ENCODE results near the gene KIAA1328. TPM values are rescaled to one million over a fixed set of nuclear protein-coding genes. Genes with fewer than 3 reads are reported as not detected.

Gene KIAA1328
- total RNA-seq, 1 experiment from 2014 or later: 6.2 TPM

- no peak for ATAC-seq
- no peak overlapping the region for H3K27ac ChIP-seq (ENCODE audit: low read length)
- CTCF ChIA-PET: no interaction called here
These were observed 46.2 kb upstream of the KIAA1328 start for GRCh38 chr18:36782710-36783109.

GRCh38 chr18:36783792-36784191 lies 45.1 kb upstream of the KIAA1328 start:
- TF ChIP-seq REST (IDR thresholded peaks at IDR 0.05; ENCODE audit: insufficient read depth in 1 of 2, low read depth in 2 of 2, low read length in 1 of 2) (no peak), SIN3A (IDR thresholded peaks at IDR 0.05; ENCODE audit: borderline replicate concordance, insufficient read depth, low read depth, low read length) (no peak), CTCF (IDR thresholded peaks at IDR 0.05) (no peak), POLR2AphosphoS5 (IDR thresholded peaks at IDR 0.05; ENCODE audit: low read depth, low read length) (no peak), TCF7L2 (IDR thresholded peaks at IDR 0.05; ENCODE audit: low read depth, low read length) (no peak)
- ChIA-PET CTCF (no interaction called here), POLR2A (no interaction called here)
- DNase-seq (ENCODE audit: low read depth, low spot score) (no peak), ATAC-seq (no peak)
- H3K4me1 ChIP-seq (ENCODE audit: control insufficient read depth, insufficient read depth, low read length): no peaks in the 10 kb centered on the region
- H3K27ac ChIP-seq (ENCODE audit: low read length): no peak overlapping the region
- in situ Hi-C loops (cut with HindIII; ENCODE audit: low pct_unique_long_range_greater_than_20kb, low sequenced_read_pairs): no loop called here
- no peak overlapping the region for H3K4me3 ChIP-seq (ENCODE audit: low read depth in 2 of 2, low read length in 2 of 2)
- H3K27me3 ChIP-seq (ENCODE audit: control insufficient read depth, insufficient read depth, low read length): no peaks in the 10 kb centered on the region
- intact Hi-C loops (cut with micrococcal nuclease; ENCODE audit: unreplicated experiment): no loop called here
- no peaks in the 10 kb centered on the region for H3K9me3 ChIP-seq (ENCODE audit: control insufficient read depth, insufficient read depth, low read depth, low read length)
- BruUV-seq (replicated peaks): no TSS peak
- no peaks in the 10 kb centered on the region for H3K36me3 ChIP-seq (ENCODE audit: control insufficient read depth, insufficient read depth, low read length)

More at GRCh38 chr18:36782710-36783109, 46.2 kb upstream of the KIAA1328 start:
- no TSS peak for BruUV-seq (replicated peaks)
- intact Hi-C loops (cut with micrococcal nuclease; ENCODE audit: unreplicated experiment) (no loop called here), in situ Hi-C loops (cut with HindIII; ENCODE audit: low pct_unique_long_range_greater_than_20kb, low sequenced_read_pairs) (no loop called here)
- POLR2A ChIA-PET: no interaction called here
- DNase-seq (ENCODE audit: low read depth, low spot score): no peak
- H3K4me3 ChIP-seq (ENCODE audit: low read depth in 2 of 2, low read length in 2 of 2): no peak overlapping the region
- TF ChIP-seq CTCF (IDR thresholded peaks at IDR 0.05): no peak
- TF ChIP-seq TCF7L2 (IDR thresholded peaks at IDR 0.05; ENCODE audit: low read depth, low read length): no peak
- no peak for TF ChIP-seq SIN3A (IDR thresholded peaks at IDR 0.05; ENCODE audit: borderline replicate concordance, insufficient read depth, low read depth, low read length)
- no peak for TF ChIP-seq POLR2AphosphoS5 (IDR thresholded peaks at IDR 0.05; ENCODE audit: low read depth, low read length)
- TF ChIP-seq REST (IDR thresholded peaks at IDR 0.05; ENCODE audit: insufficient read depth in 1 of 2, low read depth in 2 of 2, low read length in 1 of 2): no peak
- H3K4me1 ChIP-seq (ENCODE audit: control insufficient read depth, insufficient read depth, low read length): no peaks in the 10 kb centered on the region
- H3K36me3 ChIP-seq (ENCODE audit: control insufficient read depth, insufficient read depth, low read length): no peaks in the 10 kb centered on the region
- no peaks in the 10 kb centered on the region for H3K27me3 ChIP-seq (ENCODE audit: control insufficient read depth, insufficient read depth, low read length)
- no peaks in the 10 kb centered on the region for H3K9me3 ChIP-seq (ENCODE audit: control insufficient read depth, insufficient read depth, low read depth, low read length)
